GM23248 (cell line): ENCODE data around the gene CREG1.

Experiments
- EZH2 ChIP-seq: fragments of 200-600 bp; sonication (generic); IDR thresholded peaks from 2 replicates; pipeline ENCODE4 v1.6.1; 2018; ENCODE audit warnings: antibody characterized with exemption, mild to moderate bottlenecking; ENCODE audit not compliant: insufficient read depth, poor library complexity, severe bottlenecking
- EZH2phosphoT487 ChIP-seq: fragments of 200-600 bp; sonication (generic); IDR thresholded peaks from 2 replicates; pipeline ENCODE4 v1.6.1; 2018; ENCODE audit warnings: antibody characterized with exemption, moderate library complexity, mild to moderate bottlenecking, low read depth; ENCODE audit not compliant: insufficient read depth

DNA sequence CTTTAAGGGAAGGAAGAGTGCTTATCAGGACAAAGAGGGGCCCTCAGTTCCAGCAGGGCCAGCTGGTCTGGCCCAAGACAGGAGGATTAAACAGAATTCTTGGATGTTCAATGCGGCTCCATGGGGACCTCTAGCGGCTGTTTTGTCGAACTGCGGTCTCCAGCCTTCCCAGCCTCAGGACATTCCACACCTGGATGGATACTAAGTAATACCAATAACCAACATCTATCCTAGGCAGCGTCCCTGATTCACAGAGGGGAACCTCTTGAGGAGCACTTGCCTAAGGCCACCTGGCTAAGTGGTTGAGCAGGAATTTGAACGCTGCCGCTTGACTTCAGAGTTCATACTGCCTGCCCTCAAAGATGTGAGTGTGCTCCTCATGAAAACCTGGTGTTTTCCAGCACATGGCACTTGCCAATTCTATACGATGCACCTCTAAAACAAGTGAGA is 19.7 kb downstream of the CREG1 start:
- TF ChIP-seq EZH2phosphoT487 = no peak
- TF ChIP-seq EZH2 = no peak
